ENCODE results near the gene CD36.

GRCh38 chr7:80699721-80700256, 61.3 kb downstream of the CD36 start:
- TF ChIP-seq CTCF (IDR thresholded peaks at IDR 0.05) (no peak), POLR2A (IDR thresholded peaks at IDR 0.05) (no peak), EP300 (IDR thresholded peaks at IDR 0.05) (no peak)

Measured in upper lobe of left lung (tissue), 4 donors.